ENCODE results near the gene WDCP.

The WDCP gene

DNA sequence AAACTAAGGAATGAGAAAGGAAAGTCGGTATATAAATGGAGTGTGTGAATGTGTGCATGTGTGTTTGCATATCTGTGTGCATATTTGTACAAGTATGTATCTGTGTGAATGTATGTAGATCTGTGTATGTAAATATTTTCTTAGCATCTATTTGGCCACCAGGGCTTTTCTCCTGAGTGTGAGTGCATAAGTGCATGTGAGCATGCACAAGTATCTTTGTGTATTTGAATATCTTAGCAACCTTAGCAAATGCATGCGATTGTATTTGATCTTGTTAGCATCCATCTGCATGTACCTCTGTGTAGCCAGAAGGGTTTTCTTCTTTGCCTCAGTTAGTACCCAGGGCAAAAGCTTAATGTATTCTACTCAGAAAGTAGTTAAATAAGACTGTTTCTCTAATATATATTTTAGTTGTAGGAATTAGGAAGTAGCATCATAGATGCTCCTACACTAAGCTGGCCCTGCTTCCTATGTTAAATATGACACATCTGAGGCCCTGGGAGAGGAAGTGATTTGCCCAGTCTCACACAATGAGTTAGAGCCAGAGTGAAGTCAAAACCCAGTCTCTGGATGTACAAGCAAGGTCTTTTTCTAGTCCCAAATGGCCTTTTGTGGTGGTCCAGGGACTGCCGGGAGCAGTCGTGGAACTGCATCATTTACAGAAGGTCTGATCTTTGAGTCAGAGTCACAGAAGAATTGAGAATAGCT lies 11.5 kb upstream of the WDCP start:
- TF ChIP-seq RAD21 (IDR thresholded peaks at IDR 0.05; ENCODE audit: low read depth) (no peak), YY1 (IDR thresholded peaks at IDR 0.05; ENCODE audit: low read depth) (no peak), TAF1 (IDR thresholded peaks at IDR 0.05; ENCODE audit: low read depth) (no peak)

DNA sequence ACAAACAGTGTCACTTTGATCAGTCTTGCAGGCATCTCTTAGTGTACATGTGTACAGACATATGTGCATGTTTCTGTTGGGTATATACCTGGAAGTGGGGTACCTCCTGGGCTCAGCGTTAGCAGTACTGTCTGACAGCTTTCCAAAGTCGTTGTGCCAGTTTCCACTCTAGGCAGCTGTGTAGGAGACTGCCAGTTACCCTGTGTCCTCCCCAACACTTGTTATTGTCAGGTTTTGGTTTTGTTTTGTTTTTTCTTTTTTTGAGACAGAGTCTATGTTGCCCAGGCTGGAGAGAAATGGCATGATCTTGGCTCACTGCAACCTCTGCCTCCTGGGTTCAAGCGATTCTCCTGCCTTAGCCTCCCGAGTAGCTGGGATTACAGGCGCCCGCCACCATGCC lies 8.6 kb upstream of the WDCP start:
- no peak for TF ChIP-seq RAD21 (IDR thresholded peaks at IDR 0.05; ENCODE audit: low read depth)
- no peak for TF ChIP-seq TAF1 (IDR thresholded peaks at IDR 0.05; ENCODE audit: low read depth)
- no peak for TF ChIP-seq EP300 (IDR thresholded peaks at IDR 0.05; ENCODE audit: borderline replicate concordance)
- TF ChIP-seq, protein P1, sequence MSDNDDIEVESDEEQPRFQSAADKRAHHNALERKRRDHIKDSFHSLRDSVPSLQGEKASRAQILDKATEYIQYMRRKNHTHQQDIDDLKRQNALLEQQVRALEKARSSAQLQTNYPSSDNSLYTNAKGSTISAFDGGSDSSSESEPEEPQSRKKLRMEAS (IDR thresholded peaks at IDR 0.05): no peak
- no peak for TF ChIP-seq TEAD4 (IDR thresholded peaks at IDR 0.05)
- TF ChIP-seq, protein P2, sequence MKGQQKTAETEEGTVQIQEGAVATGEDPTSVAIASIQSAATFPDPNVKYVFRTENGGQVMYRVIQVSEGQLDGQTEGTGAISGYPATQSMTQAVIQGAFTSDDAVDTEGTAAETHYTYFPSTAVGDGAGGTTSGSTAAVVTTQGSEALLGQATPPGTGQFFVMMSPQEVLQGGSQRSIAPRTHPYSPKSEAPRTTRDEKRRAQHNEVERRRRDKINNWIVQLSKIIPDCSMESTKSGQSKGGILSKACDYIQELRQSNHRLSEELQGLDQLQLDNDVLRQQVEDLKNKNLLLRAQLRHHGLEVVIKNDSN (IDR thresholded peaks at IDR 0.05): no peak
- TF ChIP-seq NFIC (IDR thresholded peaks at IDR 0.05): no peak
- TF ChIP-seq, protein P3, sequence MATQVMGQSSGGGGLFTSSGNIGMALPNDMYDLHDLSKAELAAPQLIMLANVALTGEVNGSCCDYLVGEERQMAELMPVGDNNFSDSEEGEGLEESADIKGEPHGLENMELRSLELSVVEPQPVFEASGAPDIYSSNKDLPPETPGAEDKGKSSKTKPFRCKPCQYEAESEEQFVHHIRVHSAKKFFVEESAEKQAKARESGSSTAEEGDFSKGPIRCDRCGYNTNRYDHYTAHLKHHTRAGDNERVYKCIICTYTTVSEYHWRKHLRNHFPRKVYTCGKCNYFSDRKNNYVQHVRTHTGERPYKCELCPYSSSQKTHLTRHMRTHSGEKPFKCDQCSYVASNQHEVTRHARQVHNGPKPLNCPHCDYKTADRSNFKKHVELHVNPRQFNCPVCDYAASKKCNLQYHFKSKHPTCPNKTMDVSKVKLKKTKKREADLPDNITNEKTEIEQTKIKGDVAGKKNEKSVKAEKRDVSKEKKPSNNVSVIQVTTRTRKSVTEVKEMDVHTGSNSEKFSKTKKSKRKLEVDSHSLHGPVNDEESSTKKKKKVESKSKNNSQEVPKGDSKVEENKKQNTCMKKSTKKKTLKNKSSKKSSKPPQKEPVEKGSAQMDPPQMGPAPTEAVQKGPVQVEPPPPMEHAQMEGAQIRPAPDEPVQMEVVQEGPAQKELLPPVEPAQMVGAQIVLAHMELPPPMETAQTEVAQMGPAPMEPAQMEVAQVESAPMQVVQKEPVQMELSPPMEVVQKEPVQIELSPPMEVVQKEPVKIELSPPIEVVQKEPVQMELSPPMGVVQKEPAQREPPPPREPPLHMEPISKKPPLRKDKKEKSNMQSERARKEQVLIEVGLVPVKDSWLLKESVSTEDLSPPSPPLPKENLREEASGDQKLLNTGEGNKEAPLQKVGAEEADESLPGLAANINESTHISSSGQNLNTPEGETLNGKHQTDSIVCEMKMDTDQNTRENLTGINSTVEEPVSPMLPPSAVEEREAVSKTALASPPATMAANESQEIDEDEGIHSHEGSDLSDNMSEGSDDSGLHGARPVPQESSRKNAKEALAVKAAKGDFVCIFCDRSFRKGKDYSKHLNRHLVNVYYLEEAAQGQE (IDR thresholded peaks at IDR 0.05; ENCODE audit: low read depth): no peak
- TF ChIP-seq TCF12 (IDR thresholded peaks at IDR 0.05; ENCODE audit: low read depth): no peak

DNA sequence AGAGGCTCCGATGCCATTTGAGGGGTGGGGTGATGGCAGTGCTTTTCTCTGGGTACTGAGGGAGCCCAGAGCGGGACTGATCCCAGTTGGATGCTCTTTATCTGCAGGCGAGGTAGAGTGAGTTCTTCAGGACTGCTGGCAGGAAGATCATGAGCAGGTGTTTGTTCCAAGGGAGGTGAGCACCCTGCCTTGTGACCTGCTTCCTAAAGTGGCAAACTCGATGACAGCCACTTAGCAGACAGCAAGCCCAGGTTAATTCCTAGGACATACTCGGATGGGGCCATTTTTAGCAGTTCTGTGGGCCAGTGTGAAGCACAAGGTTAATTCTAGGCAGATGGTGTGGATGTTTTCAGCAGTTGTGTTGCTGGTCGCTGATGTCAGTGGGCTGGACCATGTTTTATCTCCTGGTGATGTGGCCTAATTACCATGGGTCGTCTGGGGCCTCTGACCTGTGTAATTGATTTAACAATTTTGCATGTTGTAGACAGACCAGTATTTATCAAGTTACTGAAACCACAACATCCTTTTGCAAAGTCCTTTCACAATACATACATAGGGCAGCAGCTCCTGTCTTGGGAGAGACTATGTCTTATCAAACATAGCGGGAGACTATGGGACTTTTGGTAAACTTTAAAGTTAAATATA lies 7.3 kb upstream of the WDCP start:
- TF ChIP-seq CEBPB (IDR thresholded peaks at IDR 0.05): no peak
- TF ChIP-seq TCF12 (IDR thresholded peaks at IDR 0.05; ENCODE audit: low read depth): no peak
- TF ChIP-seq, protein P1 (IDR thresholded peaks at IDR 0.05): no peak
- TF ChIP-seq TAF1 (IDR thresholded peaks at IDR 0.05; ENCODE audit: low read depth): no peak
- TF ChIP-seq ZBTB7A (IDR thresholded peaks at IDR 0.05; ENCODE audit: low read depth): no peak
- TF ChIP-seq RAD21 (IDR thresholded peaks at IDR 0.05; ENCODE audit: low read depth): no peak

DNA sequence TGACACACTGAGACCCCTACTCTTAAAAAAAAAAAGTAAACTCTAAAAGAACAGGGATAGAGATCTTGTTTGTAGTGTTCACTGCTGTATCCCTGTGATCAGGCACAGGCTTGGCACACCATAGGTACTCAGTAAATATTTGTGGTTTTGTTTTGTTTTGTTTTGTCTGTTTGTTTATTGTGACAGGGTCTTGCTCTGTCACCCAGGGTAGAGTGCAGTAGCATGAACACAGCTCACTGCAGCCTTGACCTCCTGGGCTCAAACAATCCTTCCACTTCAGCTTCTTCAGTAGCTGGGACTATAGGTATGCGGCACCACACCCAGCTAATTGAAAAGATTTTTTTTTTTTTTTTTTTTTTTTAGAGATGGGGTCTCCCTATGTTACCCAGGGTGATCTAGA lies 5.8 kb upstream of the WDCP start:
- TF ChIP-seq YY1 (IDR thresholded peaks at IDR 0.05; ENCODE audit: low read depth): no peak
- TF ChIP-seq EGR1 (IDR thresholded peaks at IDR 0.05): no peak
- TF ChIP-seq CEBPB (IDR thresholded peaks at IDR 0.05): no peak
- TF ChIP-seq TCF12 (IDR thresholded peaks at IDR 0.05; ENCODE audit: low read depth): no peak
- TF ChIP-seq EP300 (IDR thresholded peaks at IDR 0.05; ENCODE audit: borderline replicate concordance): no peak
- TF ChIP-seq, protein P1 (IDR thresholded peaks at IDR 0.05): no peak
- TF ChIP-seq NFIC (IDR thresholded peaks at IDR 0.05): no peak
- no peak for TF ChIP-seq TEAD4 (IDR thresholded peaks at IDR 0.05)
- no peak for TF ChIP-seq CREB1 (IDR thresholded peaks at IDR 0.05; ENCODE audit: low read depth)
- TF ChIP-seq, protein P3 (IDR thresholded peaks at IDR 0.05; ENCODE audit: low read depth): no peak
- TF ChIP-seq, protein P2 (IDR thresholded peaks at IDR 0.05): no peak
- no peak for TF ChIP-seq RAD21 (IDR thresholded peaks at IDR 0.05; ENCODE audit: low read depth)
- no peak for TF ChIP-seq FOXM1 (IDR thresholded peaks at IDR 0.05; ENCODE audit: borderline replicate concordance, low read depth)
- no peak for TF ChIP-seq ZBTB7A (IDR thresholded peaks at IDR 0.05; ENCODE audit: low read depth)
- no peak for TF ChIP-seq TAF1 (IDR thresholded peaks at IDR 0.05; ENCODE audit: low read depth)

DNA sequence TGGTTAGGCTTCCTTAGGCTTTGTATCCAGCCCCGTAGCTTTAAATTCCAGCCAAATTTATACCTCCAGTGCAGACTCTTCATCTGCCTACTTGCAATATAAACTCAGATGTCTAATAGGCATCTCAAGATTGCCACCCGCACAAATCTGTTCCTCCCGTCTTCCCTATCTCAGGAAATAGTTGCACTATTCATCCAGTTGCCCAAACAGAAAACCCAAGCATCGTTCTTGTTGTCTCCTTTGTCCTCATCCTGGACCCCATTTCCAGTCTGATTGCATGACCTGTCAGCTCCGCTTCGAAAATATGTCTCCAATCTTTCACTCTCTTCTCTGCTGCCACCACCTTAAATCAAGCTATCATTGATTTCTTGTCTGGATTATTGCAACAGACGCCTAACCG lies 4.6 kb upstream of the WDCP start:
- no peak for TF ChIP-seq CEBPB (IDR thresholded peaks at IDR 0.05)
- no peak for TF ChIP-seq NFIC (IDR thresholded peaks at IDR 0.05)
- TF ChIP-seq EGR1 (IDR thresholded peaks at IDR 0.05): no peak
- TF ChIP-seq, protein P1 (IDR thresholded peaks at IDR 0.05): no peak
- TF ChIP-seq, protein P2 (IDR thresholded peaks at IDR 0.05): no peak
- TF ChIP-seq EP300 (IDR thresholded peaks at IDR 0.05; ENCODE audit: borderline replicate concordance): no peak

All from Ishikawa (cell line).